Muscle layer of duodenum (tissue), 2 donors: ENCODE data around the gene POLR2B.

ENCODE experiments used
- H3K27ac ChIP-seq: one replicate; pipeline ENCODE4 v1.7.0; 2013; ENCODE audit warnings: mild to moderate bottlenecking, low read length
- H3K27me3 ChIP-seq: one replicate; pipeline ENCODE4 v1.7.0; 2013; ENCODE audit warnings: low read depth, mild to moderate bottlenecking, control low read depth, low read length
- H3K36me3 ChIP-seq, 2 donors: one replicate each; pipeline ENCODE4 v1.7.0; 2013; ENCODE audit warnings: low read length in 2 of 2, control low read depth in 1 of 2, mild to moderate bottlenecking in 1 of 2; ENCODE audit not compliant: insufficient read depth in 2 of 2, control insufficient read depth in 1 of 2
- H3K4me1 ChIP-seq, 2 donors: one replicate each; pipeline ENCODE4 v1.7.0; 2013; ENCODE audit warnings: low read length in 2 of 2, mild to moderate bottlenecking in 2 of 2, control low read depth in 1 of 2, moderate library complexity in 1 of 2; ENCODE audit not compliant: insufficient read depth in 2 of 2, control insufficient read depth in 1 of 2
- H3K4me3 ChIP-seq, 2 donors: one replicate each; pipeline ENCODE4 v1.7.0; 2013; ENCODE audit warnings: low read length in 2 of 2, low read depth in 1 of 2, mild to moderate bottlenecking in 1 of 2
- H3K9me3 ChIP-seq, 2 donors: one replicate each; pipeline ENCODE4 v1.7.0; 2013; ENCODE audit warnings: low read length in 2 of 2, control low read depth in 1 of 2, mild to moderate bottlenecking in 1 of 2; ENCODE audit not compliant: control insufficient read depth in 1 of 2
- donor health status: healthy.

POLR2B gene

GRCh38 chr4:56961107-56961500 is 17.6 kb upstream of the POLR2B start:
- Histone ChIP-seq H3K27ac (no peak overlapping the region), H3K27me3 (no peaks in the 10 kb centered on the region), H3K36me3 (peaks cover 11 to 36% of the 10 kb centered on the region in 2 donors), H3K4me3 (no peak overlapping the region), H3K4me1 (peaks cover 0 to 10% of the 10 kb centered on the region in 2 donors), H3K9me3 (no peaks in the 10 kb centered on the region)

- Histone ChIP-seq H3K4me3 (no peak overlapping the region), H3K27me3 (no peaks in the 10 kb centered on the region), H3K4me1 (peaks cover 3 to 14% of the 10 kb centered on the region in 2 donors), H3K27ac (no peak overlapping the region), H3K36me3 (peaks cover 43 to 48% of the 10 kb centered on the region in 2 donors), H3K9me3 (peaks cover 0 to 6% of the 10 kb centered on the region in 2 donors)
Measured at GRCh38 chr4:56971383-56971782, 7.3 kb upstream of the POLR2B start.

- Histone ChIP-seq H3K27ac (no peak overlapping the region), H3K4me3 (no peak overlapping the region), H3K27me3 (no peaks in the 10 kb centered on the region), H3K36me3 (peaks cover 37 to 38% of the 10 kb centered on the region in 2 donors), H3K9me3 (peaks cover 0 to 6% of the 10 kb centered on the region in 2 donors), H3K4me1 (peaks cover 4 to 18% of the 10 kb centered on the region in 2 donors)
Measured at GRCh38 chr4:56972389-56972788, 6.3 kb upstream of the POLR2B start.

- Histone ChIP-seq H3K4me3 (no peak overlapping the region), H3K27ac (no peak overlapping the region), H3K9me3 (peaks cover 0 to 6% of the 10 kb centered on the region in 2 donors), H3K27me3 (no peaks in the 10 kb centered on the region), H3K36me3 (peaks cover 34% of the 10 kb centered on the region in 2 donors), H3K4me1 (peaks cover 4 to 18% of the 10 kb centered on the region in 2 donors)
Measured at GRCh38 chr4:56972809-56973208, 5.9 kb upstream of the POLR2B start.

GRCh38 chr4:56973336-56973735 is 5.4 kb upstream of the POLR2B start:
- Histone ChIP-seq H3K27me3 (no peaks in the 10 kb centered on the region), H3K9me3 (peaks cover 0 to 6% of the 10 kb centered on the region in 2 donors), H3K4me3 (no peak overlapping the region), H3K4me1 (peaks cover 4 to 18% of the 10 kb centered on the region in 2 donors), H3K36me3 (peaks cover 30 to 34% of the 10 kb centered on the region in 2 donors), H3K27ac (no peak overlapping the region)

- Histone ChIP-seq H3K27ac (no peak overlapping the region), H3K4me1 (peaks cover 8 to 35% of the 10 kb centered on the region in 2 donors), H3K36me3 (peaks cover 23 to 24% of the 10 kb centered on the region in 2 donors), H3K4me3 (peak overlapping the region; percentile 94 to 99), H3K27me3 (no peaks in the 10 kb centered on the region), H3K9me3 (peaks cover 0 to 6% of the 10 kb centered on the region in 2 donors)
Measured at GRCh38 chr4:56976283-56976836, 2.3 kb upstream of the POLR2B start.

- Histone ChIP-seq H3K27ac (peak overlapping the region; percentile 80), H3K4me1 (peaks cover 13 to 40% of the 10 kb centered on the region in 2 donors), H3K4me3 (peak overlapping the region; percentile 94 to 99), H3K36me3 (peaks cover 20 to 23% of the 10 kb centered on the region in 2 donors), H3K9me3 (peaks cover 0 to 6% of the 10 kb centered on the region in 2 donors), H3K27me3 (no peaks in the 10 kb centered on the region)
Measured at GRCh38 chr4:56976837-56977320, 1.8 kb upstream of the POLR2B start.

- peaks cover 0 to 6% of the 10 kb centered on the region in 2 donors for H3K9me3 ChIP-seq
- peaks cover 14 to 18% of the 10 kb centered on the region in 2 donors for H3K36me3 ChIP-seq
- H3K4me3 ChIP-seq, result peak within 1 kb of the TSS; percentile 94 to 99
- peaks cover 13 to 45% of the 10 kb centered on the region in 2 donors for H3K4me1 ChIP-seq
- H3K27me3 ChIP-seq, result no peaks in the 10 kb centered on the region
- peak within 1 kb of the TSS; percentile 80 for H3K27ac ChIP-seq
Measured at GRCh38 chr4:56977321-56978012, 1.2 kb upstream of the POLR2B start, which contains the start of gene NOA1. Gene NOA1, minus strand, starts transcription at chr4:56977606. Its CDS starts 21 bp downstream, at chr4:56977585.

GRCh38 chr4:56979421-56980072 is 851 bp downstream of the POLR2B start:
- H3K4me1 ChIP-seq, result peaks cover 13 to 45% of the 10 kb centered on the region in 2 donors
- peak overlapping the region; percentile 93 for H3K27ac ChIP-seq

GRCh38 chr4:56981795-56982201 is 3.1 kb downstream of the POLR2B start:
- Histone ChIP-seq H3K27me3 (no peaks in the 10 kb centered on the region), H3K27ac (no peak overlapping the region), H3K4me3 (no peak overlapping the region), H3K4me1 (peaks cover 9 to 28% of the 10 kb centered on the region in 2 donors), H3K9me3 (no peaks in the 10 kb centered on the region), H3K36me3 (peaks cover 3 to 9% of the 10 kb centered on the region in 2 donors)

More at GRCh38 chr4:56979421-56980072, 851 bp downstream of the POLR2B start:
- Histone ChIP-seq H3K4me3 (peak overlapping the region; percentile 85 to 99), H3K36me3 (no peaks in the 10 kb centered on the region), H3K9me3 (no peaks in the 10 kb centered on the region), H3K27me3 (no peaks in the 10 kb centered on the region)

- Histone ChIP-seq H3K4me1 (peaks cover 5 to 12% of the 10 kb centered on the region in 2 donors), H3K27me3 (no peaks in the 10 kb centered on the region), H3K4me3 (no peak overlapping the region), H3K9me3 (no peaks in the 10 kb centered on the region), H3K36me3 (peaks cover 29 to 41% of the 10 kb centered on the region in 2 donors), H3K27ac (no peak overlapping the region)
Measured at GRCh38 chr4:56986192-56986591, 7.5 kb downstream of the POLR2B start.
